Subcutaneous abdominal adipose tissue (tissue), 5 donors: ENCODE measurements around the gene RFTN1.
A peak's percentile ranks its signal among the peaks of the same experiment; 100 is the strongest.

ENCODE experiments used
- H3K27ac ChIP-seq: one replicate; pipeline ENCODE4 v1.7.0; 2013; ENCODE audit warnings: low read depth, mild to moderate bottlenecking, inconsistent platforms, low read length, moderate library complexity
- H3K27me3 ChIP-seq, 5 donors: one replicate each; pipeline ENCODE4 v1.7.0; 2013; ENCODE audit warnings: low read length in 5 of 5, inconsistent platforms in 1 of 5; ENCODE audit not compliant: control insufficient read depth in 5 of 5, insufficient read depth in 4 of 5
- H3K36me3 ChIP-seq, 5 donors: one replicate each; pipeline ENCODE4 v1.7.0; 2013; ENCODE audit warnings: low read length in 5 of 5; ENCODE audit not compliant: control insufficient read depth in 5 of 5, insufficient read depth in 5 of 5
- H3K4me1 ChIP-seq, 5 donors: one replicate each; pipeline ENCODE4 v1.7.0; 2013; ENCODE audit warnings: low read length in 5 of 5, mild to moderate bottlenecking in 3 of 5, moderate library complexity in 1 of 5; ENCODE audit not compliant: control insufficient read depth in 5 of 5, insufficient read depth in 5 of 5
- H3K4me3 ChIP-seq, 5 donors: one replicate each; pipeline ENCODE4 v1.7.0; 2013; ENCODE audit warnings: low read length in 5 of 5, low read depth in 1 of 5
- H3K9ac ChIP-seq, 5 donors: one replicate each; pipeline ENCODE4 v1.7.0; 2013; ENCODE audit warnings: low read length in 5 of 5, mild to moderate bottlenecking in 4 of 5, moderate library complexity in 3 of 5
- H3K9me3 ChIP-seq, 5 donors: one replicate each; pipeline ENCODE4 v1.7.0; 2013; ENCODE audit warnings: low read length in 5 of 5; ENCODE audit not compliant: control insufficient read depth in 5 of 5
- donor health status: healthy.
- donor health status: healthy.
- donor health status: healthy.
- donor health status: healthy.
- donor health status: healthy.

RFTN1 gene

GRCh38 chr3:16488637-16489036 is 24.9 kb downstream of the RFTN1 start:
- Histone ChIP-seq H3K4me3 (no peak overlapping the region), H3K9ac (no peak overlapping the region), H3K27ac (no peak overlapping the region), H3K4me1 (peaks cover 0 to 22% (median 19%) of the 10 kb centered on the region in 5 donors), H3K36me3 (peaks cover 10 to 54% (median 33%) of the 10 kb centered on the region in 5 donors), H3K27me3 (no peaks in the 10 kb centered on the region), H3K9me3 (no peaks in the 10 kb centered on the region)

DNA sequence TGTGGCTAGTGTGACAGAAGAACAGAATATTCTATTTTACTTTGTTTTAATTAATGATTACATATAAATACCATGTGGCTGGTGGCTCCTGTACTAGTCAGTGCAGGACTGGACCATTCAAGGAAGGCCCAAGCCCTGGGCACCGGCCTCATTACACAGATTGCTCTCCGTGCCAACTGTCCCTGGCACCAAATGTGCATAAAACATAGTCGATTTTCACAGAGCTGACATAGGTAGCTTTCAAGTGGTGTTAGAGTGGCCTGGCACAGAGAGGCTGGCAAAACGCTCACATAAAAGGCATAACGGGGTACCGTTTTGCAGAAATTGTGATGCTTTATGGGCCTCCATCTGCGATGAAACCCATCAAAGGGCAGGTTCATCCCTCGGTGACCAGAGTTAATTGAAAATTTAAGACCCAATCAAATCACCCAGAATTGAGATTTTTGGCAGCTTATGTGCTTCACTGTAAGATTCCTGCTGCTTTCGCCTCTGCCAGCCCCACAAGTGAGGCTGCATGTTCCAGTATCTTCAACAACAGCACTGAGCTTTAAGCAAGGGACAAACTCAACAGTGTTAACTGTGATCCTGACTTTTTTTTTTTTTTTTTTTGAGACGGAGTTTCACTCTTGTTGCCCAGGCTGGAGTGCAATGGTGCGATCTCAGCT is 25.9 kb downstream of the RFTN1 start:
- no peak overlapping the region for H3K9ac ChIP-seq
- H3K36me3 ChIP-seq = peaks cover 10 to 50% (median 29%) of the 10 kb centered on the region in 5 donors
- H3K9me3 ChIP-seq = no peaks in the 10 kb centered on the region
- no peak overlapping the region for H3K4me3 ChIP-seq
- H3K27ac ChIP-seq = no peak overlapping the region
- peaks cover 0 to 29% (median 22%) of the 10 kb centered on the region in 5 donors for H3K4me1 ChIP-seq
- no peaks in the 10 kb centered on the region for H3K27me3 ChIP-seq

- Histone ChIP-seq H3K4me1 (peaks cover 0 to 35% (median 29%) of the 10 kb centered on the region in 5 donors), H3K36me3 (peaks cover 10 to 44% (median 24%) of the 10 kb centered on the region in 5 donors)
These were observed 26.5 kb downstream of the RFTN1 start for GRCh38 chr3:16486951-16487480.

GRCh38 chr3:16486201-16486600 is 27.3 kb downstream of the RFTN1 start:
- Histone ChIP-seq H3K4me1 (peaks cover 0 to 43% (median 37%) of the 10 kb centered on the region in 5 donors), H3K36me3 (peaks cover 5 to 36% (median 16%) of the 10 kb centered on the region in 5 donors), H3K9ac (no peak overlapping the region), H3K9me3 (no peaks in the 10 kb centered on the region), H3K4me3 (no peak overlapping the region), H3K27ac (no peak overlapping the region), H3K27me3 (no peaks in the 10 kb centered on the region)

More at GRCh38 chr3:16486951-16487480, 26.5 kb downstream of the RFTN1 start:
- Histone ChIP-seq H3K27me3 (no peaks in the 10 kb centered on the region), H3K4me3 (no peak overlapping the region), H3K9me3 (no peaks in the 10 kb centered on the region), H3K9ac (no peak overlapping the region), H3K27ac (no peak overlapping the region)

- H3K4me1 ChIP-seq = peaks cover 0 to 49% (median 43%) of the 10 kb centered on the region in 5 donors
- no peaks in the 10 kb centered on the region for H3K9me3 ChIP-seq
- H3K36me3 ChIP-seq = peaks cover 2 to 29% (median 12%) of the 10 kb centered on the region in 5 donors
- H3K4me3 ChIP-seq = peak overlapping the region in 1 of 5 donors; percentile 6
- H3K27me3 ChIP-seq = no peaks in the 10 kb centered on the region
- no peak overlapping the region for H3K9ac ChIP-seq
- H3K27ac ChIP-seq = peak overlapping the region; percentile 52
These were observed 28.0 kb downstream of the RFTN1 start for GRCh38 chr3:16485395-16485992.

- no peaks in the 10 kb centered on the region for H3K27me3 ChIP-seq
- H3K36me3 ChIP-seq = peaks cover 6 to 24% (median 10%) of the 10 kb centered on the region in 5 donors
- peak overlapping the region; percentile 52 for H3K27ac ChIP-seq
- H3K9ac ChIP-seq = no peak overlapping the region
- peaks cover 0 to 52% (median 45%) of the 10 kb centered on the region in 5 donors for H3K4me1 ChIP-seq
- H3K9me3 ChIP-seq = no peaks in the 10 kb centered on the region
- peak overlapping the region in 1 of 5 donors; percentile 6 for H3K4me3 ChIP-seq
These were observed 28.5 kb downstream of the RFTN1 start for GRCh38 chr3:16484984-16485383.

GRCh38 chr3:16484216-16484615 is 29.3 kb downstream of the RFTN1 start:
- Histone ChIP-seq H3K9ac (no peak overlapping the region), H3K27ac (peak overlapping the region; percentile 52), H3K4me3 (no peak overlapping the region), H3K9me3 (no peaks in the 10 kb centered on the region), H3K4me1 (peaks cover 0 to 52% (median 43%) of the 10 kb centered on the region in 5 donors), H3K36me3 (peaks cover 7 to 25% (median 14%) of the 10 kb centered on the region in 5 donors), H3K27me3 (no peaks in the 10 kb centered on the region)

DNA sequence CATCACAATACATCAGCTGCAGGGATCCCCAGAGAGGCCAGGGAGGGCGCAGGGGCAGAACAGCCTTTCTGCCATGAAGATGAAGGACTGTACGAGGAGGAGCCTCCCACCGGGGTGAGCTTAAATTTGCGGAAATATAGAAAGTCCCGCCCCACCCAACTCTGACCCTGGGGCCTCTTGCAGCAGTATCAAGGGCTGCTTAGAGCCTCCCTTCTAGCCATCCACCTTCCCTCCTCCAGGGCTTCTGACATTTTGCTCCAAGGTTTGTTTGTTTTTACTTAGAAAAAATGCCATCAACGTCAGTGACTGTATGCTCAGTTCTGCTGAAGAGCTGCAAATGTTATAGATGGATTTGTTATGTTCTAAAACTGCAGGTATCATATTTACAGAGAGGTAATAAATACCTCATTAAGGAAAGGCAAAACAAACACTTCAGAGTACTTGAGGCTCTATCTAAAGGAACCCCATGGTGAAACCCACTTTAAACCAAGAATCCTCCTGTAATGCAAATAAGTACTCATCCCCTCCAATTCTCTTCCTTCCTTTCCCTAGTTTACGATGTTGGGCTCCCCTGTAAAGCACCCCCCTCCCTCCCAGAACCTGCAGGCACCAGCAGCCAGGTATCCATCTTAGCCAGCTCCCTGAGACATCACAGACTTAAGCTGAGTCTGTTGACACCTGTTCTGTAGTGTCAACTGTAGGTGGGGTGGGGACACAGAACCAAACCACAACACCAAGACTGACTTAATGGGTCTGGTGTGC is 30.5 kb downstream of the RFTN1 start:
- Histone ChIP-seq H3K4me3 (no peak overlapping the region), H3K9me3 (no peaks in the 10 kb centered on the region), H3K36me3 (peaks cover 6 to 21% (median 16%) of the 10 kb centered on the region in 5 donors), H3K27me3 (no peaks in the 10 kb centered on the region), H3K27ac (no peak overlapping the region), H3K9ac (no peak overlapping the region), H3K4me1 (peaks cover 5 to 63% (median 53%) of the 10 kb centered on the region in 5 donors)

GRCh38 chr3:16482194-16482769 is 31.2 kb downstream of the RFTN1 start:
- H3K36me3 ChIP-seq = peaks cover 4 to 14% (median 12%) of the 10 kb centered on the region in 5 donors
- no peak overlapping the region for H3K9ac ChIP-seq
- no peaks in the 10 kb centered on the region for H3K9me3 ChIP-seq
- H3K27ac ChIP-seq = peak overlapping the region; percentile 63
- no peaks in the 10 kb centered on the region for H3K27me3 ChIP-seq
- H3K4me3 ChIP-seq = peak overlapping the region in 2 of 5 donors; percentile 4 to 9
- peaks cover 5 to 67% (median 55%) of the 10 kb centered on the region in 5 donors for H3K4me1 ChIP-seq
